Measurements from ENCODE around the gene WDR12. TPM values are rescaled to one million over a fixed set of nuclear protein-coding genes. Genes with fewer than 3 reads are reported as not detected.
"Not testable (repeated sequence)": the region's sequence is repeated elsewhere in the genome, so short reads cannot be mapped to it uniquely, and the experiment has no call there.

Gene WDR12
- total RNA-seq, 1 donor from 2014 or later, result 58.6 TPM

- H3K9me3 Mint-ChIP-seq, result no peaks in the 10 kb centered on the region
Observed at GRCh38 chr2:202877699-202878098, 33.8 kb downstream of the WDR12 start.

GRCh38 chr2:202871300-202872141, 40.0 kb downstream of the WDR12 start, which contains the start of gene ICA1L:
TSS of gene ICA1L (minus strand) at chr2:202871766. CDS start at chr2:202829009, 42,757 bp downstream.
- Mint-ChIP-seq H3K9me3 (no peaks in the 10 kb centered on the region), H3K36me3 (no peaks in the 10 kb centered on the region), H3K27ac (peak within 1 kb of the TSS; percentile 92), H3K4me3 (peak within 1 kb of the TSS; percentile 92), H3K4me1 (peaks cover 12% of the 10 kb centered on the region), H3K27me3 (ENCODE audit: low read depth) (no peaks in the 10 kb centered on the region)
- DNase-seq (ENCODE audit: low spot score in 2 of 2, unreplicated experiment in 2 of 2), result peak; percentile 54 to 81
- no peak for TF ChIP-seq CTCF (IDR thresholded peaks at IDR 0.05; ENCODE audit: unreplicated experiment)

More at GRCh38 chr2:202877699-202878098, 33.8 kb downstream of the WDR12 start:
- no peak for TF ChIP-seq CTCF (IDR thresholded peaks at IDR 0.05; ENCODE audit: unreplicated experiment)
- Mint-ChIP-seq H3K36me3 (peaks cover 7% of the 10 kb centered on the region), H3K27me3 (ENCODE audit: low read depth) (no peaks in the 10 kb centered on the region), H3K27ac (no peak overlapping the region), H3K4me1 (no peaks in the 10 kb centered on the region), H3K4me3 (no peak overlapping the region)
- no peak for DNase-seq (ENCODE audit: low spot score in 2 of 2, unreplicated experiment in 2 of 2)

GRCh38 chr2:202870431-202871299, 40.8 kb downstream of the WDR12 start:
- Mint-ChIP-seq H3K27ac (peak overlapping the region; percentile 92), H3K36me3 (no peaks in the 10 kb centered on the region), H3K4me3 (peak overlapping the region; percentile 92), H3K4me1 (peaks cover 12% of the 10 kb centered on the region), H3K9me3 (no peaks in the 10 kb centered on the region), H3K27me3 (ENCODE audit: low read depth) (no peaks in the 10 kb centered on the region)
- peak; percentile 25 to 74 for DNase-seq (ENCODE audit: low spot score in 2 of 2, unreplicated experiment in 2 of 2)
- TF ChIP-seq CTCF (IDR thresholded peaks at IDR 0.05; ENCODE audit: unreplicated experiment), result peak; percentile 42

GRCh38 chr2:202861987-202862386, 49.5 kb downstream of the WDR12 start:
- Mint-ChIP-seq H3K4me3 (no peak overlapping the region), H3K27ac (no peak overlapping the region), H3K36me3 (peaks cover 11% of the 10 kb centered on the region), H3K27me3 (ENCODE audit: low read depth) (no peaks in the 10 kb centered on the region), H3K4me1 (no peaks in the 10 kb centered on the region), H3K9me3 (peaks cover 14% of the 10 kb centered on the region)
- TF ChIP-seq CTCF (IDR thresholded peaks at IDR 0.05; ENCODE audit: unreplicated experiment), result no peak
- no peak for DNase-seq (ENCODE audit: low spot score in 2 of 2, unreplicated experiment in 2 of 2)

- H3K9me3 Mint-ChIP-seq, result peaks cover 27% of the 10 kb centered on the region
- no peak overlapping the region for H3K4me3 Mint-ChIP-seq
- DNase-seq (ENCODE audit: low spot score in 2 of 2, unreplicated experiment in 2 of 2), result no peak
- H3K4me1 Mint-ChIP-seq, result no peaks in the 10 kb centered on the region
- H3K36me3 Mint-ChIP-seq, result peaks cover 12% of the 10 kb centered on the region
- TF ChIP-seq CTCF (IDR thresholded peaks at IDR 0.05; ENCODE audit: unreplicated experiment), result no peak
- no peaks in the 10 kb centered on the region for H3K27me3 Mint-ChIP-seq (ENCODE audit: low read depth)
- H3K27ac Mint-ChIP-seq, result no peak overlapping the region
Observed at GRCh38 chr2:202858601-202859000, 52.9 kb downstream of the WDR12 start.

- H3K9me3 Mint-ChIP-seq, result peaks cover 14% of the 10 kb centered on the region
- H3K27me3 Mint-ChIP-seq (ENCODE audit: low read depth), result not testable (repeated sequence)
Observed at GRCh38 chr2:202849343-202849742, 62.1 kb downstream of the WDR12 start.

More at GRCh38 chr2:202849343-202849742, 62.1 kb downstream of the WDR12 start:
- H3K4me3 Mint-ChIP-seq; H3K4me1 Mint-ChIP-seq; H3K27ac Mint-ChIP-seq; H3K36me3 Mint-ChIP-seq; DNase-seq (ENCODE audit: low spot score in 2 of 2, unreplicated experiment in 2 of 2): not testable (repeated sequence)

Measured in mesothelial cell of epicardium (in vitro differentiated cells).